Measurements from ENCODE around the gene CEP170.

DNA sequence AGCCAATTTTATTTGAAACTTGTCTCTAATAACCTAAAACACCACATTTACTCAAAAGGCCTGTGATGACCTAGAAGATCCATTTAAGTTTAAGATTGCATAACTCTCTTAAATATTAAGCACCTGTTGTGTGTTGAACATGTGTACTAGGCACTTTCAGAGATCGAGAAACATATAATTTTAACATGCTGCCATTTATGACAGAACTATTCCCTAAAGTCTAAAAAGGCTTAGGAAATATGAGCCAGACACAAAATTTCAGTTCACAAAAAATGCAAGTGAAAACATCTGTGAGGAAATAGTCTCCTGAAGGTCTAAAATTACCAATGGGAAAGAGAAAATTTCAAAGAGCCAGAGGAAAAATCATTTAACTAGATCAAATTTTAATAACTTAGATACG, 37.7 kb downstream of the CEP170 start:
- TF ChIP-seq, protein P1, sequence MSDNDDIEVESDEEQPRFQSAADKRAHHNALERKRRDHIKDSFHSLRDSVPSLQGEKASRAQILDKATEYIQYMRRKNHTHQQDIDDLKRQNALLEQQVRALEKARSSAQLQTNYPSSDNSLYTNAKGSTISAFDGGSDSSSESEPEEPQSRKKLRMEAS (IDR thresholded peaks at IDR 0.05): no peak
- TF ChIP-seq EP300 (IDR thresholded peaks at IDR 0.05; ENCODE audit: borderline replicate concordance) (no peak), TEAD4 (IDR thresholded peaks at IDR 0.05) (no peak), EGR1 (IDR thresholded peaks at IDR 0.05) (no peak)
- TF ChIP-seq, protein P2, sequence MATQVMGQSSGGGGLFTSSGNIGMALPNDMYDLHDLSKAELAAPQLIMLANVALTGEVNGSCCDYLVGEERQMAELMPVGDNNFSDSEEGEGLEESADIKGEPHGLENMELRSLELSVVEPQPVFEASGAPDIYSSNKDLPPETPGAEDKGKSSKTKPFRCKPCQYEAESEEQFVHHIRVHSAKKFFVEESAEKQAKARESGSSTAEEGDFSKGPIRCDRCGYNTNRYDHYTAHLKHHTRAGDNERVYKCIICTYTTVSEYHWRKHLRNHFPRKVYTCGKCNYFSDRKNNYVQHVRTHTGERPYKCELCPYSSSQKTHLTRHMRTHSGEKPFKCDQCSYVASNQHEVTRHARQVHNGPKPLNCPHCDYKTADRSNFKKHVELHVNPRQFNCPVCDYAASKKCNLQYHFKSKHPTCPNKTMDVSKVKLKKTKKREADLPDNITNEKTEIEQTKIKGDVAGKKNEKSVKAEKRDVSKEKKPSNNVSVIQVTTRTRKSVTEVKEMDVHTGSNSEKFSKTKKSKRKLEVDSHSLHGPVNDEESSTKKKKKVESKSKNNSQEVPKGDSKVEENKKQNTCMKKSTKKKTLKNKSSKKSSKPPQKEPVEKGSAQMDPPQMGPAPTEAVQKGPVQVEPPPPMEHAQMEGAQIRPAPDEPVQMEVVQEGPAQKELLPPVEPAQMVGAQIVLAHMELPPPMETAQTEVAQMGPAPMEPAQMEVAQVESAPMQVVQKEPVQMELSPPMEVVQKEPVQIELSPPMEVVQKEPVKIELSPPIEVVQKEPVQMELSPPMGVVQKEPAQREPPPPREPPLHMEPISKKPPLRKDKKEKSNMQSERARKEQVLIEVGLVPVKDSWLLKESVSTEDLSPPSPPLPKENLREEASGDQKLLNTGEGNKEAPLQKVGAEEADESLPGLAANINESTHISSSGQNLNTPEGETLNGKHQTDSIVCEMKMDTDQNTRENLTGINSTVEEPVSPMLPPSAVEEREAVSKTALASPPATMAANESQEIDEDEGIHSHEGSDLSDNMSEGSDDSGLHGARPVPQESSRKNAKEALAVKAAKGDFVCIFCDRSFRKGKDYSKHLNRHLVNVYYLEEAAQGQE (IDR thresholded peaks at IDR 0.05; ENCODE audit: low read depth): no peak

All from Ishikawa (cell line).